HG03039 (cell line): ENCODE measurements around the gene KRTAP10-2.

ENCODE experiments used
- ATAC-seq: cut with Tn5 transposase; IDR thresholded peaks from one replicate; pipeline ENCODE4 v1.9.1; 2021; ENCODE audit warnings: mild to moderate bottlenecking, moderate library complexity; ENCODE audit not compliant: unreplicated experiment

Gene KRTAP10-2

GRCh38 chr21:44527156-44527982 lies 23.9 kb downstream of the KRTAP10-2 start:
- no peak for ATAC-seq

- ATAC-seq: no peak
Observed at GRCh38 chr21:44526096-44526997, 25.0 kb downstream of the KRTAP10-2 start.

- ATAC-seq: no peak
Observed at GRCh38 chr21:44525391-44526095, 25.8 kb downstream of the KRTAP10-2 start.

- ATAC-seq: no peak
Observed at GRCh38 chr21:44524414-44525371, 26.6 kb downstream of the KRTAP10-2 start.

GRCh38 chr21:44523567-44524413 lies 27.5 kb downstream of the KRTAP10-2 start:
- ATAC-seq: no peak

- no peak for ATAC-seq
Observed at GRCh38 chr21:44522753-44523204, 28.5 kb downstream of the KRTAP10-2 start.

GRCh38 chr21:44521928-44522752 lies 29.2 kb downstream of the KRTAP10-2 start:
- ATAC-seq: no peak

- no peak for ATAC-seq
Observed at GRCh38 chr21:44521301-44521927, 29.9 kb downstream of the KRTAP10-2 start.

GRCh38 chr21:44520326-44521300 lies 30.7 kb downstream of the KRTAP10-2 start:
- no peak for ATAC-seq

GRCh38 chr21:44519346-44520325 lies 31.7 kb downstream of the KRTAP10-2 start:
- no peak for ATAC-seq

- no peak for ATAC-seq
Observed at GRCh38 chr21:44518686-44519085, 32.6 kb downstream of the KRTAP10-2 start.

GRCh38 chr21:44517175-44517899 lies 34.0 kb downstream of the KRTAP10-2 start:
- no peak for ATAC-seq

GRCh38 chr21:44516828-44517174 lies 34.5 kb downstream of the KRTAP10-2 start:
- no peak for ATAC-seq

GRCh38 chr21:44516342-44516741 lies 35.0 kb downstream of the KRTAP10-2 start:
- no peak for ATAC-seq
